HG03354 (cell line): ENCODE results near the gene PKD2.

Experiments
- ATAC-seq: cut with Tn5 transposase; IDR thresholded peaks from one replicate; pipeline ENCODE4 v1.9.1; 2021; ENCODE audit warnings: mild to moderate bottlenecking; ENCODE audit not compliant: unreplicated experiment, poor library complexity, severe bottlenecking

Gene PKD2

GRCh38 chr4:88058295-88058694 is 50.9 kb downstream of the PKD2 start:
- ATAC-seq, result no peak

GRCh38 chr4:88059766-88060165 is 52.3 kb downstream of the PKD2 start:
- no peak for ATAC-seq

- no peak for ATAC-seq
Observed at GRCh38 chr4:88060431-88060830, 53.0 kb downstream of the PKD2 start.

- no peak for ATAC-seq
Observed at GRCh38 chr4:88062311-88062710, 54.9 kb downstream of the PKD2 start.

GRCh38 chr4:88062843-88063242 is 55.4 kb downstream of the PKD2 start:
- no peak for ATAC-seq

- no peak for ATAC-seq
Observed at GRCh38 chr4:88063634-88064296, 56.3 kb downstream of the PKD2 start.

- no peak for ATAC-seq
Observed at GRCh38 chr4:88064410-88064809, 57.0 kb downstream of the PKD2 start.

- ATAC-seq, result no peak
Observed at GRCh38 chr4:88070031-88070430, 62.6 kb downstream of the PKD2 start.

- no peak for ATAC-seq
Observed at GRCh38 chr4:88075336-88075735, 67.9 kb downstream of the PKD2 start.

- ATAC-seq, result no peak
Observed at GRCh38 chr4:88077911-88078524, 70.6 kb downstream of the PKD2 start.

- ATAC-seq, result no peak
Observed at GRCh38 chr4:88078579-88078978, 71.1 kb downstream of the PKD2 start.

GRCh38 chr4:88080626-88081025 is 73.2 kb downstream of the PKD2 start:
- ATAC-seq, result no peak

- no peak for ATAC-seq
Observed at GRCh38 chr4:88087004-88087403, 79.6 kb downstream of the PKD2 start.

GRCh38 chr4:88090898-88091297 is 83.5 kb downstream of the PKD2 start:
- no peak for ATAC-seq

GRCh38 chr4:88091378-88091777 is 83.9 kb downstream of the PKD2 start:
- ATAC-seq, result no peak

- no peak for ATAC-seq
Observed at GRCh38 chr4:88093874-88094273, 86.4 kb downstream of the PKD2 start.

- no peak for ATAC-seq
Observed at GRCh38 chr4:88097301-88097700, 89.9 kb downstream of the PKD2 start.

- ATAC-seq, result no peak
Observed at GRCh38 chr4:88097781-88098180, 90.3 kb downstream of the PKD2 start.

GRCh38 chr4:88098993-88099752 is 91.7 kb downstream of the PKD2 start:
- ATAC-seq, result no peak

- ATAC-seq, result no peak
Observed at GRCh38 chr4:88101165-88101564, 93.7 kb downstream of the PKD2 start.

GRCh38 chr4:88102026-88102425 is 94.6 kb downstream of the PKD2 start:
- ATAC-seq, result no peak
